Activated CD4-positive, alpha-beta memory T cell treated with anti-CD3 and anti-CD28 coated beads, Interleukin-2, amount 10 ng/mL, durations not matched to agents 7 days and 5 days (primary cell): ENCODE data around the gene MVP. TPM values are rescaled to one million over a fixed set of nuclear protein-coding genes. Genes with fewer than 3 reads are reported as not detected.

Experiments
- CTCF ChIA-PET: fragments of 350-600 bp; sonication (Branson Sonifier 250); formaldehyde crosslinking; loops from one replicate; lab custom pipeline; 2021; ENCODE audit warnings: antibody characterized with exemption, inconsistent platforms; lab: Charles Lee
- POLR2A ChIA-PET: fragments of 350-600 bp; sonication (Branson Sonifier 250); formaldehyde crosslinking; loops from one replicate; lab custom pipeline; 2021; ENCODE audit warnings: antibody characterized with exemption; lab: Charles Lee
- DNase-seq: peaks from one replicate; pipeline ENCODE4 v3.0.0-alpha.2; 2020
- H3K27ac Mint-ChIP-seq: one replicate; pipeline ENCODE4 v1.8.0; 2021; ENCODE audit warnings: mild to moderate bottlenecking, mixed read lengths
- H3K27me3 Mint-ChIP-seq: one replicate; pipeline ENCODE4 v1.8.0; 2021; ENCODE audit warnings: mixed read lengths
- H3K36me3 Mint-ChIP-seq: one replicate; pipeline ENCODE4 v1.8.0; 2021; ENCODE audit warnings: low read depth, mixed read lengths
- H3K4me1 Mint-ChIP-seq: one replicate; pipeline ENCODE4 v1.8.0; 2021; ENCODE audit warnings: mixed read lengths
- H3K4me3 Mint-ChIP-seq: one replicate; pipeline ENCODE4 v1.8.0; 2021; ENCODE audit warnings: mild to moderate bottlenecking, mixed read lengths
- H3K9me3 Mint-ChIP-seq: one replicate; pipeline ENCODE4 v1.8.0; 2021; ENCODE audit warnings: mixed read lengths
- total RNA-seq, 2 experiments: library from RNA; stranded (reverse); gene quantifications; one replicate each; pipeline ENCODE4 v1.2.3, GENCODE V29; 2021

MVP gene
- total RNA-seq, 2 experiments from 2014 or later = 167 TPM

GRCh38 chr16:29894352-29894751 is 74.1 kb downstream of the MVP start:
- Mint-ChIP-seq H3K36me3 (no peaks in the 10 kb centered on the region), H3K9me3 (no peaks in the 10 kb centered on the region), H3K27me3 (peaks cover 23% of the 10 kb centered on the region), H3K27ac (no peak overlapping the region), H3K4me1 (no peaks in the 10 kb centered on the region), H3K4me3 (no peak overlapping the region)
- POLR2A ChIA-PET = no interaction called here
- CTCF ChIA-PET = interaction anchor here (0.6 kb wide), 2 partner anchors 43 to 111 kb away, joined by 3 to 4 read pairs; no protein-coding TSS in a partner anchor
- DNase-seq = no peak

- H3K9me3 Mint-ChIP-seq = no peaks in the 10 kb centered on the region
These were observed 76.6 kb downstream of the MVP start for GRCh38 chr16:29896841-29897240.

GRCh38 chr16:29897333-29897732 is 77.1 kb downstream of the MVP start:
- CTCF ChIA-PET = no interaction called here
- Mint-ChIP-seq H3K36me3 (no peaks in the 10 kb centered on the region), H3K27ac (no peak overlapping the region)

More at GRCh38 chr16:29896841-29897240, 76.6 kb downstream of the MVP start:
- peaks cover 21% of the 10 kb centered on the region for H3K27me3 Mint-ChIP-seq
- peaks cover 5% of the 10 kb centered on the region for H3K4me1 Mint-ChIP-seq
- no peak for DNase-seq
- no peak overlapping the region for H3K27ac Mint-ChIP-seq
- POLR2A ChIA-PET = no interaction called here
- CTCF ChIA-PET = no interaction called here
- no peak overlapping the region for H3K4me3 Mint-ChIP-seq
- no peaks in the 10 kb centered on the region for H3K36me3 Mint-ChIP-seq

More at GRCh38 chr16:29897333-29897732, 77.1 kb downstream of the MVP start:
- H3K27me3 Mint-ChIP-seq = peaks cover 21% of the 10 kb centered on the region
- DNase-seq = no peak
- H3K9me3 Mint-ChIP-seq = no peaks in the 10 kb centered on the region
- no peak overlapping the region for H3K4me3 Mint-ChIP-seq
- H3K4me1 Mint-ChIP-seq = peaks cover 5% of the 10 kb centered on the region
- POLR2A ChIA-PET = no interaction called here

Other genes starting within 250 kb of the MVP start
- gene SPN, start 157.2 kb upstream of the MVP start, total RNA-seq = 100 to 1,000 TPM; 341 to 359 TPM
- gene QPRT, start 141.3 kb upstream of the MVP start, total RNA-seq = 1 to 10 TPM; 8.3 to 9.3 TPM
- 10 to 100 TPM; 94.6 to 99.2 TPM for gene C16orf54, start 74.5 kb upstream of the MVP start, total RNA-seq
- not detected for gene ZG16, start 42.2 kb upstream of the MVP start, total RNA-seq
- 100 to 1,000 TPM; 187 to 192 TPM for gene KIF22, start 29.7 kb upstream of the MVP start, total RNA-seq
- gene MAZ, start 13.9 kb upstream of the MVP start, total RNA-seq = 100 to 1,000 TPM; 365 to 376 TPM
- gene PRRT2, start 8.3 kb upstream of the MVP start, total RNA-seq = 1 to 10 TPM in 1 of 2 experiments, under 1 TPM in 1; 0.91 to 1.0 TPM
- 10 to 100 TPM; 26.6 to 28.4 TPM for gene PAGR1, start 4.3 kb upstream of the MVP start, total RNA-seq
- gene CDIPT, start 42.8 kb downstream of the MVP start, total RNA-seq = 10 to 100 TPM; 60.0 to 63.2 TPM
- under 1 TPM; 0.08 to 0.13 TPM for gene SEZ6L2, start 79.1 kb downstream of the MVP start, total RNA-seq
- gene ASPHD1, start 80.0 kb downstream of the MVP start, total RNA-seq = under 1 TPM in 1 of 2 experiments, not detected in 1; 0.15 TPM
- 10 to 100 TPM; 34.5 to 36.0 TPM for gene KCTD13, start 105.8 kb downstream of the MVP start, total RNA-seq
- gene TMEM219, start 141.6 kb downstream of the MVP start, total RNA-seq = 10 to 100 TPM; 68.9 to 78.7 TPM
- 10 to 100 TPM; 44.2 TPM for gene TAOK2, start 153.4 kb downstream of the MVP start, total RNA-seq
- gene HIRIP3, start 175.2 kb downstream of the MVP start, total RNA-seq = 10 to 100 TPM; 38.7 to 40.3 TPM
- gene INO80E, start 175.8 kb downstream of the MVP start, total RNA-seq = 100 to 1,000 TPM; 102 to 107 TPM
- gene DOC2A, start 190.6 kb downstream of the MVP start, total RNA-seq = not detected
- gene C16orf92, start 202.7 kb downstream of the MVP start, total RNA-seq = not detected
- gene TLCD3B, start 210.8 kb downstream of the MVP start, total RNA-seq = 1 to 10 TPM; 6.0 to 6.9 TPM
- gene ALDOA, start 245.3 kb downstream of the MVP start, total RNA-seq = 1,000 to 10,000 TPM; 1,403 to 1,450 TPM